ENCODE measurements around the gene AQP1.

- TF ChIP-seq CTCF (conservative IDR thresholded peaks at IDR 0.05; ENCODE audit: low read length) (no peak), EZH2phosphoT487 (IDR thresholded peaks at IDR 0.05; ENCODE audit: borderline replicate concordance, low read depth, low read length) (no peak)
Observed at GRCh38 chr7:30915751-30916150, 4.1 kb downstream of the AQP1 start.

All from OCI-LY7 (cell line).